HUES48 (cell line): Measurements from ENCODE around the gene MPND.
"Not testable (repeated sequence)": the region's sequence is repeated elsewhere in the genome, so short reads cannot be mapped to it uniquely, and the experiment has no call there.

ENCODE experiments used
- H3K27ac ChIP-seq: one replicate; pipeline ENCODE4 v1.7.0; 2013; ENCODE audit warnings: low read depth, low read length, inconsistent platforms
- H3K27me3 ChIP-seq: 2 replicates; pipeline ENCODE4 v1.6.1; 2013; ENCODE audit warnings: mild to moderate bottlenecking, low read length; ENCODE audit not compliant: control insufficient read depth, insufficient read depth
- H3K36me3 ChIP-seq: 2 replicates; pipeline ENCODE4 v1.6.1; 2013; ENCODE audit warnings: low read length; ENCODE audit not compliant: control insufficient read depth, insufficient read depth
- H3K4me1 ChIP-seq: 2 replicates; pipeline ENCODE4 v1.6.1; 2013; ENCODE audit warnings: mild to moderate bottlenecking, low read length; ENCODE audit not compliant: control insufficient read depth, insufficient read depth
- H3K4me3 ChIP-seq: 2 replicates; pipeline ENCODE4 v1.5.1; 2013; ENCODE audit warnings: mild to moderate bottlenecking, low read depth, low read length
- H3K9ac ChIP-seq: 2 replicates; pipeline ENCODE4 v1.6.1; 2013; ENCODE audit warnings: mild to moderate bottlenecking, low read depth, low read length, moderate library complexity
- H3K9me3 ChIP-seq: 2 replicates; pipeline ENCODE4 v1.6.1; 2013; ENCODE audit warnings: low read length; ENCODE audit not compliant: control insufficient read depth, insufficient read depth

MPND gene

DNA sequence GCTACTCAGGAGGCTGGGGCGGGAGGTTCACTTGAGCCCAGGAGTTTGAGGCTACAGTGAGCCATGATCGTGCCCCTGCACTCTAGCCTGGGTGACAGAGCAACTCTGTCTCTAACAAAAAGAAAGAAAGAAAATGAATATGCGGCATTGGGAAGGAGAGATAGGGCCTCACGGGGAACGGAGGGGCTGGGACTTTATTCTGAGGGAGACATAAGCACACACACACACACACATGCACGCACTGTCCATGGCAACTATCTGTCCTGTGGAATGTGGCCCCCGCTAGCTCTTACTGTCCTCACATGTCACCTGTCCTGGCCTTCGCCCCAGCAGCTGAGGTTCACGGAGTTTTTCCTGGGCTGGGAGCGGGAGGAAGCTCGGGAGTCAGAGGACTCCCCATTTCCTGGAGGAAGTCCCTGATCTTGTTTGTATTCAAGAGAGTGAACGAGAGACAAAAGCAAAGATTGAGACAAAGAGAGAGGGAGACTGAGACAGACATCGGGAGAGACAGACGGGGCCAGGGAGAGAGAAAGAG is 5.4 kb upstream of the MPND start:
- Histone ChIP-seq H3K9ac (no peak overlapping the region), H3K9me3 (no peaks in the 10 kb centered on the region), H3K4me3 (peak overlapping the region; percentile 42), H3K4me1 (peaks cover 9% of the 10 kb centered on the region; the same call in 1 of the 2 replicates), H3K27me3 (no peaks in the 10 kb centered on the region), H3K27ac (peak overlapping the region; percentile 57), H3K36me3 (no peaks in the 10 kb centered on the region)

DNA sequence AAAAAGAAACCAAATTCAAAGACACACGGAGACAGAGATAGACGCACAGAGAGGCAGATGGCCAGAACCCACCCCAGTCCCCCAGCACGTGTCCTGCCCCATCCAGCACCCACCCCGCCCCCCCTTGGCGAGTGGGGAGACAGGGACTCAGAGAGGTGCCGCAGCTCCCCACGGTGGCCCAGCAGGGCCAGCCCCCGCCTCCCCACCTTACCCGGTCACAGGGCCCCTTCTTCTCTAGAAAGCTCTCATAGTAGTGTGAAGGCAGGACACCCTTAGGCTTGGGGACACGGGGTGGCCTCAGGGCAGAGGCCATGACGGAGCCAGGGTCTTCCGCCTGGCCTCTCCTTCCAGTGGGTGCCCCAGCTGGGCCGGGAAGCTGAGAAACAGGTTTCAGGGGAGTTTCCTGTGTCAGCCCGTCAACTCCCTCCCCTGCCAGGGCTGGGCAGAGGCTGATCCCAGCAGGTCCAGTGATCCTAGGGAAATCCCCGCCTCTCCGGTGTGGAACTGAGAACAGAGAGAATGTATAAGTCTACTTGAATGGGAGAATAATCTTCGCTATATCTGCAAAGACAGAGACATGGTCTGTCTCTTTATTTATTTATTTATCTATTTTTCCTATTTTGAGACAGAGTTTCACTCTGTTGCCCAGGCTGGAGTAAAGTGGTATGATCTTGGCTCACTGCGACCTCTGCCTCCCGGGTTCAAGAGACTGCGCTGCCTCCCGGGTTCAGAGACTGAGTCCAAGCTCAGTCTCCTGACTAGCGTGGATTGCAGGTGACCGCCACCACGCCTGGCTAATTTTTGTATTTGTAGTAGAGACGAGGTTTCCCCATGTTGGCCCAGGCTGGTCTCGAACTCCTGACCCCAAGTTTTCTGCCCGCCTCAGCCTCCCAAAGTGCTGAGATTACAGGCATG is 4.7 kb upstream of the MPND start, which contains the start of gene STAP2:
TSS of gene STAP2 (minus strand) at position 387 of the 915 bp plus-strand sequence. CDS start at position 313, 74 bp downstream.
- peaks cover 9% of the 10 kb centered on the region; the same call in 1 of the 2 replicates for H3K4me1 ChIP-seq
- H3K27me3 ChIP-seq = no peaks in the 10 kb centered on the region
- H3K9me3 ChIP-seq = no peaks in the 10 kb centered on the region
- peak within 1 kb of the TSS; percentile 42 for H3K4me3 ChIP-seq
- no peak within 1 kb of the TSS for H3K9ac ChIP-seq
- H3K27ac ChIP-seq = peak within 1 kb of the TSS; percentile 57
- no peaks in the 10 kb centered on the region for H3K36me3 ChIP-seq

DNA sequence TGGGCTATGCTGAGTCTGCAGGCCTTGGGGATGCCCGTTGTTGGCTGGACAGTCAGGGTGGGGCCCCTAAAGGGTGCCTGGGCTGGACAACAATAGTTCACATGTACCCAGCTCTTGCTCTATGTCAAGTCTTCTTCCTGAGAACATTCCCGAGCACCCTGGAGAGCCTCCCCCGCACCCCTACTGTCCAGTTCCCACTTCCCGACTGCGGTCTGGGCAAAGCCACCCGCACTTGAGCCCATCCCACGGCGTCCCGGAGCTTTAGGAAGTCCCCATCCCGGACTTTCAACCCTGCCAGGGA is 1.1 kb upstream of the MPND start:
- peaks cover 13% of the 10 kb centered on the region for H3K36me3 ChIP-seq
- H3K27ac ChIP-seq = peak overlapping the region; percentile 96
- peak overlapping the region; percentile 69 for H3K4me3 ChIP-seq
- peaks cover 9% of the 10 kb centered on the region; the same call in 1 of the 2 replicates for H3K4me1 ChIP-seq
- no peaks in the 10 kb centered on the region for H3K27me3 ChIP-seq
- H3K9ac ChIP-seq = peak overlapping the region; percentile 83
- H3K9me3 ChIP-seq = no peaks in the 10 kb centered on the region

DNA sequence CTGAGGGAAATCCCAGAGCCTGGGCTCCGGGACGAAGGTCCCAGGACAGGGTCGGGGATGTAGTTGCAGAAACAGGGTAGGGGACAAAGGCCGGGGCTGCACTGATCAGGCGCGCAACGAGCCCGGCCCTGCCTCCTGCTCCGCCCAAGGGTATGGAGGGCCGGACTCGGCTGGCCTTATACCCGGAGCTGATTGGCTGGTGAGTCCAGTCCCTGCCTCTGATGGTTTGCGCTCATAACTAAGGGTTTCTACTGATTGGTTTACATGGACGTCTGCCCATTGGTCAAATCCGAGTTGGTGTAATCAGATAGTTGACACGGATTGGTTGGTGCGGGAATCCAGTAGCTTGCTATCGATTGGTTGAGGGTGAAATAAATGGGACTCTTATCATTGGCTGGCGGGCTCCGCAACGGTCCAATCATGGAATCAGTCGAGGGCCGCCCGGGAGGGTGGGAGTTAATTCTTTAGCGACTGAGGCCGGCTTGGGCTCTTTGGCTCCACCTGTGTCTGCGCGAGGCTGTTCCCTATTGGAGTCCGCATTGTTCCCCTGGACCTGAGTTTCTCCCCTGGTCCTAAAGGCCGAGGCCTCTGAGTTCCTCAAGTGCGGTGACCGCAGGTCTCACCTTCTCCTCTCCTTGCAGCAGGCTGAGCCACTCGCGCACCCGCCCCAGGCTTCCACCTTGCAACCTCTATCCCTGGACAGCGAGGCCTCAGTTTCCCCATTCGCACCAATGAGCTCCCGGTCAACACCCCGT is 570 bp upstream of the MPND start:
- peaks cover 16% of the 10 kb centered on the region for H3K36me3 ChIP-seq
- H3K27me3 ChIP-seq = no peaks in the 10 kb centered on the region
- H3K9ac ChIP-seq = peak overlapping the region; percentile 88
- no peaks in the 10 kb centered on the region for H3K9me3 ChIP-seq
- peaks cover 8% of the 10 kb centered on the region; the same call in 1 of the 2 replicates for H3K4me1 ChIP-seq
- peak overlapping the region; percentile 80 for H3K4me3 ChIP-seq
- H3K27ac ChIP-seq = peak overlapping the region; percentile 99

DNA sequence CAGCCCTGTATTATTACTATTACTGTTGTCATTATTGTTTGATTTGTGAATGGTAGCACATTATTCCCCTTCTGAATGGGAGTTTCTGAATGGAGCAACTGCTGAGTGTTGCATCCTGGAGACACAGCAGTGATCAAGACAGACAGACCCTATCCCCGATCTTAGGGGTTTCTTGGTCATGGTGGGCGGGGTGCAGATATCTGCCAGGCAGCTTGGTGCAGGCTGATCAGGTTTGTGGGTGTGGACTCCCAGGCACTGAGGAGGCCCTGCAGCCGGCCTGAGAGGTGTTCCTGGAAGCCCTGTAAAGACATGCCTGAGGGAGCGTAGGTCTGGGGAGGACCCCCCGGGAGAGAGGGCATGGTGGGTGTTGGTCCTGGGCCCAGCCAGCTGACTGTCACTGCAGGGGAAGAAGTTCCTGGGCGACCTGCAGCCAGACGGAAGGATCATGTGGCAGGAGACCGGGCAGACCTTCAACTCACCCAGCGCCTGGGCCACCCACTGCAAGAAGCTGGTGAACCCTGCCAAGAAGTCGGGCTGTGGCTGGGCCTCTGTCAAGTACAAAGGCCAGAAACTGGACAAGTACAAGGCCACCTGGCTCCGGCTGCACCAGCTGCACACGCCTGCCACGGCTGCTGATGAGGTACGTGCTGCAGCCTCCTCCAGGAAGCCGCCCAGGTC is 2.1 kb downstream of the MPND start:
- Histone ChIP-seq H3K4me1 (peaks cover 4% of the 10 kb centered on the region; the same call in 1 of the 2 replicates), H3K9ac (no peak overlapping the region), H3K9me3 (no peaks in the 10 kb centered on the region), H3K27ac (no peak overlapping the region), H3K36me3 (peaks cover 31% of the 10 kb centered on the region), H3K27me3 (no peaks in the 10 kb centered on the region), H3K4me3 (no peak overlapping the region)

DNA sequence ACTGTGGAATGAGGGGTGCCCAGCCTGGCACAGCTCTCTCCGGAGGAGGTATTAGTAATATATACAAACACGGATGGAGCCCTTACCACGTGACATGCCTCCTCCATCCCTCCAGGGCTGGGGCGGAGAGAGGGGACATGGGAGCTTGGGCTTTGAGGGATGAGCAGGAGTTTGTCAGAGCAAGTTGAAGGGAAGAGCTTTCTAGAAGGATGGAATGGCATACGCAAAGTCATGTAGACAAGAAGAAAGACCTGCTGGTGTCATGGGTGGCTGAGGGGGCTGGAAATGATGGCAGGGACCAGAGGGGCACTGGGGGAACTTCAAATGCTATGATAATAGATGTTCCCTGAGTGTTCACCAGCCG is 2.6 kb downstream of the MPND start:
- no peaks in the 10 kb centered on the region for H3K27me3 ChIP-seq
- no peak overlapping the region for H3K27ac ChIP-seq
- peaks cover 4% of the 10 kb centered on the region; the same call in 1 of the 2 replicates for H3K4me1 ChIP-seq
- no peaks in the 10 kb centered on the region for H3K9me3 ChIP-seq
- H3K4me3 ChIP-seq = no peak overlapping the region
- no peak overlapping the region for H3K9ac ChIP-seq
- H3K36me3 ChIP-seq = peaks cover 31% of the 10 kb centered on the region

DNA sequence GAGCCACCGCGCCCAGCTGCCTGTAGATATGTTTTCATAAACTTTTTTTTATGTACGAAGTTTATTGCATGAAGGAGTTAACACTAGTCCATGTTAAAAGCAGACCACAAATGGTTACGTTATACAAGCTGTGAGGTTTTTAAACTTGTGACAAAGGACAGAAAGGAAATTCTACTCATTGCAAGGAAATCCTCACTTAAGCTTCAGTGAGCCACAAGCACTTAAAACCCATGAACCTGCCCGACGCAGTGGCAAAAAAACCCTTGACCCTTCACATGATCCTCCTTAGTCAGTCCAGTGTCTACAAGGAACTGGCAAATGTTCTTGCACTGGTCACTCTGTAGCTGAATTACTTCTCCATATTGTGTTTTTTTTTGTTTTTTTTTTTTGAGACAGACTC is 4.2 kb downstream of the MPND start:
- Histone ChIP-seq H3K9ac (no peak overlapping the region), H3K4me3 (no peak overlapping the region), H3K27ac (no peak overlapping the region), H3K4me1 (no peaks in the 10 kb centered on the region), H3K9me3 (no peaks in the 10 kb centered on the region), H3K36me3 (peaks cover 31% of the 10 kb centered on the region), H3K27me3 (no peaks in the 10 kb centered on the region)

DNA sequence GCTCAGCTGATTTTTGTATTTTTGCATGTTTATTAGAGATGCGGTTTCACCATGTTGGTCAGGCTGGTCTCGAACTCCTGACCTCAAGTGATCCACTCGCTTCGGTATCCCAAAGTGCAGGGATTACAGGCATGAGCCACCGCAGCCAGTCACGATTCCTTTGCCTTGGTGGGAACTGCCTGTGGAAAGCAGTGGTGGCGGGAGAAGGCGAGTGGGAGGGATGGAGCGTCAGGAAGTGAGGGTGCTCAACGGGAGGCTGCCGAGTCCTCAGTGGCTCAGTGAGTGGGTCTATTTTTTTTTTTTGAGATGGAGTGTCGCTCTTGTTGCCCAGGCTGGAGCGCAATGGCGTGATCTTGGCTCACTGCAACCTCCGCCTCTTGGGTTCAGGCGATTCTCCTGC is 5.9 kb downstream of the MPND start:
- not testable (repeated sequence) for H3K4me3 ChIP-seq, H3K9ac ChIP-seq, H3K4me1 ChIP-seq, H3K9me3 ChIP-seq, H3K27me3 ChIP-seq, H3K27ac ChIP-seq
- H3K36me3 ChIP-seq = peaks cover 40% of the 10 kb centered on the region

DNA sequence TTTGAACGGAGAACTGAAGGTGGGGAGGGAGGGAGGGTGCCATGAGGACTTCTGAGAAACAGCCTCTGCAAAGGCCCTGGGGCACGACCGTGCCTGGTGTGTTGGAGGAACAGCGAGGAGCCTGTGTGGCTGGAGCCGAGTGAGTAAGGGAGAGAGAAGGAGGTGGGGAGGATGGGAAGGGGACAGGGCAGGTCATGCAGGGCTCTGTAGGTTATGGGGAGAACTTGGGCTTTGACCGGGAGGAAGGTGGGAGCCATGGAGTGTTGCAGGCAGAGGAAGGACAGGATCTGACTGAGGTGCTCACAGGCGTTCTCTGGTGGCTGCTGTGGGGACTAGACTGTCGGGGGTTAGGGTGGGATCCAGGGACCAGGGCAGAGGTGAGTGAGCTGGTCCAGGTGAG is 6.7 kb downstream of the MPND start:
- no peaks in the 10 kb centered on the region for H3K4me1 ChIP-seq
- no peak overlapping the region for H3K27ac ChIP-seq
- H3K4me3 ChIP-seq = no peak overlapping the region
- H3K9me3 ChIP-seq = no peaks in the 10 kb centered on the region
- no peaks in the 10 kb centered on the region for H3K27me3 ChIP-seq
- H3K36me3 ChIP-seq = peaks cover 43% of the 10 kb centered on the region
- H3K9ac ChIP-seq = no peak overlapping the region

DNA sequence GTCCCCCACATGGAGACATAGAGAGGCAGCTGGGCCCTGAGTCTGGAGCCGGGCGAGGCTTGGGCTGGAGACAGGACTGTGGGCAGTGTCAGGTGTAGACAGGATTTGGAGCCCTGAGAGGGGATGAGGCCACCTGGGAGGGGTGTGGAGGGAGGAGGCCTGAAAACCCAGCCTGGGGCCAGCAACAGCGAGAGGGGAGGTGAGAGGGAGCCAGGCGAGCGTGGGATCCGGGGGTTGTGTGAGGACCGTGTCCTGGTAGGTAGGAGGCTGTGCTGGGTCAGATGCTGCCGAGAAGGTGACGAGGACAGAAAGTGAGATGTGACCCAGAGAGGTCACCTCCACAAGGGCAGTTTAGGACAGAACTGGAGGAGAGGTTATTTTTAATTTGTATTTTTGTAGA is 7.4 kb downstream of the MPND start:
- H3K4me3 ChIP-seq = no peak overlapping the region
- no peak overlapping the region for H3K27ac ChIP-seq
- no peaks in the 10 kb centered on the region for H3K4me1 ChIP-seq
- peaks cover 39% of the 10 kb centered on the region for H3K36me3 ChIP-seq
- no peaks in the 10 kb centered on the region for H3K27me3 ChIP-seq
- no peak overlapping the region for H3K9ac ChIP-seq
- no peaks in the 10 kb centered on the region for H3K9me3 ChIP-seq
